DMS53 treated with DMSO at 0.1 percent for 48 hours (cell line): ENCODE data around the gene OPA1.
A peak's percentile ranks its signal among the peaks of the same experiment; 100 is the strongest.

Source experiments
- DNase-seq: peaks from one replicate; lab custom pipeline; 2025; ENCODE audit not compliant: unreplicated experiment; lab: John Stamatoyannopoulos, UW

Gene OPA1, protein sequence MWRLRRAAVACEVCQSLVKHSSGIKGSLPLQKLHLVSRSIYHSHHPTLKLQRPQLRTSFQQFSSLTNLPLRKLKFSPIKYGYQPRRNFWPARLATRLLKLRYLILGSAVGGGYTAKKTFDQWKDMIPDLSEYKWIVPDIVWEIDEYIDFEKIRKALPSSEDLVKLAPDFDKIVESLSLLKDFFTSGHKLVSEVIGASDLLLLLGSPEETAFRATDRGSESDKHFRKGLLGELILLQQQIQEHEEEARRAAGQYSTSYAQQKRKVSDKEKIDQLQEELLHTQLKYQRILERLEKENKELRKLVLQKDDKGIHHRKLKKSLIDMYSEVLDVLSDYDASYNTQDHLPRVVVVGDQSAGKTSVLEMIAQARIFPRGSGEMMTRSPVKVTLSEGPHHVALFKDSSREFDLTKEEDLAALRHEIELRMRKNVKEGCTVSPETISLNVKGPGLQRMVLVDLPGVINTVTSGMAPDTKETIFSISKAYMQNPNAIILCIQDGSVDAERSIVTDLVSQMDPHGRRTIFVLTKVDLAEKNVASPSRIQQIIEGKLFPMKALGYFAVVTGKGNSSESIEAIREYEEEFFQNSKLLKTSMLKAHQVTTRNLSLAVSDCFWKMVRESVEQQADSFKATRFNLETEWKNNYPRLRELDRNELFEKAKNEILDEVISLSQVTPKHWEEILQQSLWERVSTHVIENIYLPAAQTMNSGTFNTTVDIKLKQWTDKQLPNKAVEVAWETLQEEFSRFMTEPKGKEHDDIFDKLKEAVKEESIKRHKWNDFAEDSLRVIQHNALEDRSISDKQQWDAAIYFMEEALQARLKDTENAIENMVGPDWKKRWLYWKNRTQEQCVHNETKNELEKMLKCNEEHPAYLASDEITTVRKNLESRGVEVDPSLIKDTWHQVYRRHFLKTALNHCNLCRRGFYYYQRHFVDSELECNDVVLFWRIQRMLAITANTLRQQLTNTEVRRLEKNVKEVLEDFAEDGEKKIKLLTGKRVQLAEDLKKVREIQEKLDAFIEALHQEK

DNA sequence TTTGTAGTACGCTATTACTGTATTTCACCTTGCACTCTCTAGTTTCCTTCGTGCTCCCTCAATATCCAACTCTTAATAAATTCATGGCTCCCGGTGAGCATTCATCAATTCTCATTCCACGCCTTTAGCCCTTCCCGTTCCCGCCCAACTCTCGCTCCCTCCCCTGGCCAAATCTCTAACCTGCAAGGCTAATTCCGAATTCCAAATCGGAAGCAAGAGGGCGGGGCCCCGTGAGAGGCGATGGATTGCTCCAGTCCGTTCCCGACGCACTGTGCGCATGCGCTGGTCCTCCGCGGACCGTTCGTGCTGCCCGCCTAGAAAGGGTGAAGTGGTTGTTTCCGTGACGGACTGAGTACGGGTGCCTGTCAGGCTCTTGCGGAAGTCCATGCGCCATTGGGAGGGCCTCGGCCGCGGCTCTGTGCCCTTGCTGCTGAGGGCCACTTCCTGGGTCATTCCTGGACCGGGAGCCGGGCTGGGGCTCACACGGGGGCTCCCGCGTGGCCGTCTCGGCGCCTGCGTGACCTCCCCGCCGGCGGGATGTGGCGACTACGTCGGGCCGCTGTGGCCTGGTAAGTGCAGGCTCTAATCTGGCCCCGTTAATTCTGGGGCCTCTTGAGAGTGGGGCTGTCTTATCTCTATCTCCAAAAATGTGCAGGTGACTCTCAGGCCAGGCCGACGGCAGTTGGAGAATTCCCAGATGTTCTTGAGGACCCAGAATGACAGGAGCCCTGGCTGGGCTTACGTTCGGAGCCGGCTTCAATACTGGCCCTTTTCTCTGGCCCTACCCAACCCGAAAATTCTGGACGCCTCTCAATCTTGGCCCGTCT is at the start of gene OPA1:
Gene OPA1 (plus strand): TSS at position 368 of the 827 bp plus-strand sequence. CDS start 170 bp downstream, at position 538.
- DNase-seq, result peak; percentile 93

DNA sequence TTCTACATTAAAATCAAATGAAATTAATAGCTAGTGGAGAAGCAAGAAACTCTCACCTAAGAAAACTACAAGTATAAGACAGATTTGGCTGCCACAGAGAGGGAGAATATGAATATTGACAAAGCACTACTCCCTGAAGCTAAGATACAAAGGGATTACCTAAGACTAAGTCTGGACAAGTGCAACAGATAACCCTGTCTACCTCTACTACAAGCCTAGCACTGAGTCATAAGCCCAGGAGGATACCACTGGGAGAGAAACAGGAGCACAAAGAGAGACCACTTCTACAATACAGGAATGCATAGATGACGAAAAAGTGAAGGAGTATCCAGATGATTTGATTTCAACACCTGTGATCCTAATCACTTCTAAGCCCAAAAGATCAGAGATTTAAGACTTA is 48.7 kb upstream of the OPA1 start:
- no peak for DNase-seq

DNA sequence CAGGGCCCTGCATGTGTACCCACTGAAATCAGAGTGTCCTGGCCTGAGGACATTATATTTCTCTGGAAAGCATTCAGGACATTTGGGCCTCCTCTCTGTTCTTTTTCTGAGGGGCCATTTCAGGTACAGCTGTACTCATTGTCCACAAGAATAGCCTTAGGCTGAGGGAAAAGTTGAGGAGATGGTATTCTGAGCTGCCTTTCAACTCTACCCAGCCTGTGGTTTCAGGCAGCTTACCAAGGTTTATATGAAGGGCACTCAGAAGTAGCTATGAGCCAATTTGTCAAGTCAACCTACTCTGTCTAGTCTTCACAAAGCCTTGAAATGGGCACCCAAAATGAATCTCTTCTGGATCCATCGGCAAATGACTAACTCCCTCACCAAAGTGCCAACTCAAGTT is 47.7 kb upstream of the OPA1 start:
- no peak for DNase-seq

DNA sequence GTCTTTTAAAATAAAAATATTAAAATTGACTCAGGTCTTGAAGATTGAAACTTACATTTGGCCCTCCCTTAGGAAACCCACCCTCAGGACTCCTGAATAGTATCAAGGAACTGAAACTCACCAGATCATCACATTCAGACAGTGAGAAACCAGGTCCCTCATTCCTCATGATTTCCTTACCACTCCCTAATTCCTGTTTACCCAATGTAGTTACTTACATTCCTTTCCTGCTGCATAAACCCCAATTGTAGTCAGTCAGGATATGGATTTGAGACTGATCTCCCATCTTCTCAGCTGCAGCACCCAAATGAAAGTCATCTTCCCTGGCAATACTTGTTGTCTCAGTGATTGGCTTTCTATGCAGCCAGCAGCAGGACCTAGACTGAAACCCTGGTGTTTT is 46.9 kb upstream of the OPA1 start:
- no peak for DNase-seq

DNA sequence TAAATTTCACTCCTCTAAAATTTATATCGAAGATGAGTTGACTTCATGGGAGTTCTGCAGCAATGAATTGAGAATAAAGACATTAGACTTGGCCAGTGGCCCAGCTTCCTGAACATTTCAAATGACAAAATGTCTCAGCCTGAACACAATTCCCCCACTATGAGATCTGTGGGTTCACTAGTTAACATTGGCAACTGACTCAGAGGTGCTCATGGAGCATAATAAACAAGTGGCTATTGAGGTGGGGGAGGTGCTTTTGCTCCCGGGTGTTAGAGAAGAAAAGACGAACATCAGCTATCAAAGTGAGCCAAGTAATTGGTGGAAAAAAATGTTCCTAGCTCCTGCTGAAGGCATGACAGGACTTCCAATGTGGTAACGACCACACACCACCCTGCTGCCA is 44.6 kb upstream of the OPA1 start:
- no peak for DNase-seq

DNA sequence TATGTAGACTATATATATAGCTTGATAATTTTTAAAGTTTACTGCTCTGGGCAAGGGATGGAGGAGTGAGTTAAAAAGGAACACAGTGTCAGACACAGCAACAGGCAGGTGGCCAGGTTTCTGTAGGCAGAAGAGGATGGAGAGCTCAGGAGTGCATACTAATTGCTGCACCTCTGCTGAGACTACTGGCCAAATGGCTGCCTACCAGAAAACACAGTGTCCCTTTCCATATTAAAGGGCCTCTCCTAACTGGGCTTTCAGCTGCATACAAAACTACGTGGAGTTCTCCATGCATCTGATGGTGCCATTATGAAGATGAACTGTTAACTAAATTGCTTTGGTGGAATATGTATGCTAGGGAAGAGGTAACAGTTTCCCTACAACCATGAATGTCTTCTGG is 40.1 kb upstream of the OPA1 start:
- DNase-seq, result no peak

DNA sequence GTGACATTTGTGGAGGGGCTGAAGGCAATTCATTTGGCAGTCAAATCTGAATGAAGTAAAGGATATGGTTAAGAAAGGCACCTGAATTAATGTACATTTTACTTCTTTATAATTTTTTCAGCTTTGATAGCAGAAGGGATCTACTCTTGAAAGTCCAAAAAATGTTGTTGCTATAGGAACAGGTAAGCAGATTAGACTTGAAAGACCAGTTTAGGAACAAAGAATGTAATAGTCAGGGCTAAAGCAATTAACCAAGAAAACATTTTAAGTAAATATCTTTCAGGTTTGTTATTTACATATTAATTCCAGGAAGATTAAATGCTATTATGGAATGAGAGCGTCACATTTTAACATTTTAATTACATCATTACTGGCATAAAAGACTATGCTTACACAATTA is 39.4 kb upstream of the OPA1 start:
- DNase-seq, result no peak

DNA sequence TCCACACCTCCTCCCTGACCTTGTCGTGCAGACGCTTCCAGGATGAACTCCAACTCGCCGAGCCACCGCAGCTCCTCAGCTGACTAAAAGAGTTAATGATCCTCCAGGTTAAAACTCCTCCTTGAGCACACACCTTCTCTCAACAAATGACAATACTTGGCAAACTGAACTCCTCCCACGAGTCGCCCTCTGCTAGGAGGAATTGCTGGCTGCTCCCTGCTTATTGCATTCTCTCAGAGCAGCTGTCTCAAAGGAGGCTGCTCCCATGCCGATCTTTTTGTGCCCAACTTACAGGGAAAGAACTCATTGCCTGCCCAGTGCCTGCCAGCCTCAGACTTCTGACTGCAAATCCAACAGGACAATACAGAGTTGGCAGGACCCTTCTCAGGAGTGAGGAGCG is 38.2 kb upstream of the OPA1 start, which contains the start of gene ATP13A4:
Gene ATP13A4 (minus strand): TSS at position 85 of the 400 bp plus-strand sequence. CDS start 96 bp downstream, outside the sequence.
- DNase-seq, result no peak

DNA sequence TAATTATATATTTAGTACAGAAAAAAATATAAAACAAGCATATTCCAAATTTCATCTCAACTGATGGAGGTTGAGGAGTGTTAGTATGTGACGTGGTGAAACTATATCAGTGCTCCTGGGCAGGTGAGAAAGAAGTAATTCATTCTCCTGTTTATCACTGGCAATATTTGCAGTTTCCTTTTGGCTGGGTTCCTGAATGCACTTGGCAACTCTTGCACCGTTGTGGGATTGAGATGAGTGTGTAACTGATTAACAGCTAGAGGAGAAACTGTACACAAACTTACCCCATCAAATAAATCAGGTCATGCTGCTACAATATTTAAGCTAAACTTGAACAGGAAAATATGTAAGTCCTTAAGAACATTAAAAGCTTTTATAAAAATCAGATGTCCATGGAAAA is 36.2 kb upstream of the OPA1 start:
- DNase-seq, result peak; percentile 30

DNA sequence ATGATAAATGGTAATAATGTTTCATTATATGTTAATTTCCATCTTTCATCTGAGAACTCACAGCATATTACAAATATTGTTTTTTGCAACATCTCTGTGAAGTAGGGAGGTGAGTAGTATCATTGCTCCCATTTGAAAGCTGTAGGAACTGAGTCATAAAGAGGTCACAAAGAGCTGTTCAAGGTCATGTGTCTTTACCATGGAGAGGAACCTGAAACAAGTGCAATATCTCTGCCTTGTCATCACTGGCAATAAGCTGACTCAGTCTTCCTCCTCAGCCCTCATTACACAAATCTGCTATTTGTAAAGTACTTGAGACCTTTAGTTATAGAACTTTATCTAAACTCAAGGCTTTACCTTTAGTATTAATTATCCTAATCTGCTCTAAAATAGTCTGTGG is 33.9 kb upstream of the OPA1 start:
- DNase-seq, result no peak

DNA sequence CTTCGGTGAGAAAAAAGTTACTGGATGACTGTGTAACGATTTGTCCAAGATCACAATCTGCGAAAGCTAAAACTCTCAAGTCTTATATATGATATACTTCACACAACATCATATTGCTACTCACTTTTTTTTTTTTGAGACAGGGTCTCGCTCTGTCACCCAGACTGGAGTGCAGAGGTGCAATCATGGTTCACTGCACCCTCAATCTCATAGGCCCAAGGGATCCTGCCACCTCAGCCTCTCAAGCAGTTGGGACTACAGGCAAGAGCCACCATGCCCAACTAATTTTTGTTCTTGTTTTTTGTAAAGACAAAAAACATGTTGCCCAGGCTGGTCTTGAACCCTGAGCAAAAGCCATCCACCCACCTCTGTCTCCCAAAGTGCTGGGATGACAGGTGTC is 32.9 kb upstream of the OPA1 start:
- DNase-seq, result no peak

DNA sequence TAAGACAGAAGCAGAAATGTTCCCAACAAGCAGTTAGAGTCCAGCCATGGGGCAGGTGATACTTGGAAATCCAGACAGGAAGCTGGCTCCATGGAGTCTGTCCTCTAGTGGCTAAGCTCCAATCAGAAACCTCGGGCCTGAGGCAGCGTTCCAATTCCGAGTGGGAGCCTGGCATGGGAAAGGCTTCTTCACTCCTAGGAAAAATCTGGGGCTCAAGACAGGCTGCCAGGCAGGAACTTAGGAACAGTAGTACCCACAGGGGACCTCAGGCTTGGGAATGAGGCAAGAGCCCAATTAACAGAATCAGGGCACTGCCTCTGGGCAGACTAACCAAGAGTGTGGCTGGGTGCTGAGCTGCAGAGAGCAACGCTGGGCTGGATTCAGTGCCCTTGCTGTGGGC is 32.1 kb upstream of the OPA1 start:
- DNase-seq, result no peak

DNA sequence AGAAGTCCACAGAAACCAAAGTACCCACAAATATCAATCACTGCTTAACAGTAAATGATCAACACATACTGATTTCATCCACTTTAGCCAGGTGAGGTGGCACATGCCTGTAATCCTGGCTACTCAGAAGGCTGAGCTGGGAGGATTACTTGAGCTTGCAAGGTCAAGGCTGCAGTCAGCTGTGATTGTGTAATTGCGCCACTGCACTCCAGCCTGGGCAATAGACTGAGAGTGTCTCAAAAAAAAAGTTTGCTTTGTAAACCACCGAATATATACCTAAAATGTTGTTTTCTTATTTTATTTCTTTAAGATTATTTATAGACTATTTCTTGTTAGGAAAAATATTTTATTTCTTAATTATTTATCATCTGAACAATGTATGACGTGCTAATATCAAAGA is 29.6 kb upstream of the OPA1 start:
- no peak for DNase-seq

DNA sequence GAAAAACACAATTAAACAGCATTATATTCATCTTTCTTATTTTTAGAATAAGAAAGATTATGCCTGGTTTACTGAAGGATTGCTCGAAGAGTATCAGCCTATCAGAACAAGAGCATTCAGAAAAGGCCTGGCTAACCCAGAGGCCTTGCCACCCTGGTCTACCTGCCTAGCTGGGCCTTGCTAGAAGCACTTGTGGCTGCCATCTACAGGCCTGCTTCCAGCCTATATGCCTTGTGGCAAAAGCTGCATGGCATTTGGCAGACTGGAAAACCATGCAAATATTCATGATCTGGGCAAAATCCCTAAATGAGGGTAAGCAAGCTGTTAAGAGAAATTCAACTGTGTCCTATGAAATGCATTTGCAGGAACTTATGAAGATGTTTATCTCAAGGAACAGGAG is 29.0 kb upstream of the OPA1 start:
- DNase-seq, result no peak

DNA sequence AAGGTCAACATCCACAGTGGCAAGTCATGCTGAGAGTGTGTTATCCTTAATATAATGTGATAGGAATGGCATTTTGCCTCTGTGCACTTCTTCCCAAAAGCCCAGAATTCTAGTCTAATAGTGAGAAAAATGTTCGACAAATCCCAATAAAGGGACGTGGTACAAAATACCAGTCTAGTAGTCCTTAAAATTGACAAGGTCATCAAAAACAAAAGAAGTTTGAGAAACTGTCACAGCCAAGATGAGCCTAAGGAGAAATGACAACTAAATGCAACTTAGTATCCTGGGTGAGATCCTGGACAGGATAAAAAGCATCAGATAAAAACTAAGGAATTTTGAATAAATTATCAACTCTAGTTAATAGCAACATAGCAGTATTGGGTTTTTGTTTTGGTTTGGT is 23.9 kb upstream of the OPA1 start:
- DNase-seq, result no peak

DNA sequence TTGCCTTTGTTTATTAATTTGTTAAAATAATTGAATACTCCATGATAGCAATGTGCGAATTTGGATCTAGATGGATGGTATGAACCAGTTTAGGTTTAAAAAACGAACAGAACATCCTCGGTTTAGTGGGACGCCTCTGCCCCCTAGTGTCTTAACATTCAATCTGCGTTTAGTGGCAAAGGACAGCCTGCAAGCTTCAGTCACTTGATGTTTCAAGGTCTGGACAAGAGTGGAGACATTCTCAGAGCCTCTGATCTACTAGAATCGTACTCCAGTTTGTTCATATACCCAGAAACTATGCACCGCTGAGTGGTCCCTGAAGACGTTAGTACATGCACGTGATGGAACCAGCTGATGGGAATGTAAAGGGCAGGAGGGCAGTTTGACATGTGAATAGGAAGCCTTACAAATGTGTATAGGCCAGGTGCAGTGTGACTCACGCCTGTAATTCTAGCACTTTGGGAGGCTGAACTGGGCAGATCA is 20.5 kb upstream of the OPA1 start:
- peak; percentile 63 for DNase-seq

DNA sequence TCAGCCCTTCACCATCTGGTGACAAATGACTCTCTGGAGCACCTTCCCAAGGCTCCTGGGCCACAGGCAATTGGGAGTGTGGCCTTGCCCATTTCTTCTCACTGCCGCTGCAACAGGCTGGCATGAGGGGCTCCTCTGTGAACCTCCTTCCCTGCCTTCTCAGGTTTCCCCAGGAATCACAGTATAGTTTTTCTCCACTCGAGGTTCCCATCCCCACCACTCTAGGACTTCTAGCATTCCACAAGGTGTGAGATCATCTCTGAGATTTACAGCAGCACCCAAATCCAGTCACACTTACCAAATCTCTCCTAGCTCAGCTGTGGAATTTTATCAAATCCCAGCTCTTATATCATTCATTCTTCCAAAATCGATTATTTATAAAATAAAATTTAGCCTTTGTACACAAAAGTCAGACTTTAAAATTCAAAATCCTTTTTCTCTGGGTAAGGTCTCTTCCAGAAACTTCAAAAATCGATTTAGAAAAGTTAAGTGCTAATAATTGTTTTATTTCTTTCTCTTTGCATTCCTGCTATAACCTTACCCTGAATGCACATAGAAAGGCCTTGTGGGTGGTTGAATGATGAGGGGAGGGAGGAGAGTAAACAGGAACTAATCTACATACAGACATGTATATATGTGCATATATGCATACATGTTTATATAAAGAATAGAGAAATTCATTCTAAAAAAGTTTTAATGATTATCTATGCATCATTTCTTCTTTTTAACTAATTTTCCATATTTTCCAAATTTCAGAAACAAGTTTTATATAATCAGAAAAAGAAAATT is 19.4 kb upstream of the OPA1 start:
- no peak for DNase-seq

DNA sequence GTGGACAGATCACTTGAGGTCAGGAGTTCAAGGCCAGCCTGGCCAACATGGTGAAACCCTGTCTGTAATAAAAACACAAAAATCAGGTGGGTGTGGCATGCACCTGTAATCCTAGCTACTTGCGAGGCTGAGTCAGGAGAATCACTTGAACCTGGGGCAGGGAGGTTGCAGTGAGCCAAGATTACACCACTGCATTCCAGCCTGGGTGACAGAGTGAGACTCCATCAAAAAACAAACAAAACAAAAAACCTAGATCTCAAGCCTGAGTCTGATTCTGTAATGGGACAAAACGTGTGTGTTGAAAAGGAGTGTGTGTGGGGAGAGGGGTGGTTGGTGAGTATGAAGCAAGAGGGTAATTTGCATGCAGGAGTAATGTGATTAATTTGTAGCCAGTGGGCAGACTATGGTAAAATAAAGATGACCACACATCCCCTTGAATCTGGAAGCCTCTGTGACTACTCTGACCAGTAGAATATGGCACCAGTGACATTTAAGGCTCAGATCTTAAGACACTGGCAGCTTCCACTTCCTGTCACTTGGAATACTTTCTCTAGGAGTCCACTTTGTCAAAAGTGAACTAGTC is 18.4 kb upstream of the OPA1 start:
- no peak for DNase-seq

DNA sequence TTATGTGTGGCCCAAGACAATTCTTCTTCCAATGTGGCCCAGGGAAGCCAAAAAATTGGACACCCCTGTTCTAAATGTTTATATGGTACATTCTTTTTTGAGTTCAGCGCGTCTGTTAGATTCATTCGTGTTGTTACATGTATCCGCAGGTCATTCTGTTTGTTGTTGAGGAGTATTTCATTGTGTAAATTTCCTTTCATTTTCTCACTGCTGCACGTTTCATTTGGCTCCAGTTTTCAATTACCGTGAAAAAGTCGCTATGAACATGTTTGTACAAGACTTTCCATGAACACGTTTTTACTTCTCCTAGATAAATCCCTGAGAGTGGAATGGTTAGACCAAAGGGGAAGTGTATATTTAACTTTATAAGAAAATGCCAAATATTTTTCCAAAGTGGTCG is 7.5 kb upstream of the OPA1 start:
- DNase-seq, result no peak

DNA sequence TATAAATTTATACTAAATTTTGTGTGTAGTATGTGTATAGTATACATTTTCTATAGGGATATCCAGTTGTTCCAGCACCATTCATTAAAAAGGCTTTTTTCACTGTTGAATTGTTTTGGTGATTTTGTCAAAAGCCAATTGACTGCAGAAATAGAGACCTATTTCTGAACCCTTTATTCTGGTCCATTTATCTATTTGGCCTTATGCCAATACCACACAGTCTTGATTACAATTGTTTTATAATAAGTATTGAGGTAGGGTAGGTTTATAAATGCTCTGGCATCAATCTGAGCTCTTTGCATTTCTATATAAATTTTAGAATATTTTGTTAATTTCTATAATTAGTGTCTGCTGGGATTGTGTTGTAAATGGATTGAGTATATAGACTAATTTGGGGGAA is 6.5 kb upstream of the OPA1 start:
- DNase-seq, result no peak
